Astrocyte of the hippocampus (primary cell): ENCODE measurements around the gene HOXC9.

Experiments
- DNase-seq: peaks from one replicate; pipeline ENCODE4 v3.0.0; 2011; ENCODE audit warnings: low read depth, low spot score

HOXC9 gene

DNA sequence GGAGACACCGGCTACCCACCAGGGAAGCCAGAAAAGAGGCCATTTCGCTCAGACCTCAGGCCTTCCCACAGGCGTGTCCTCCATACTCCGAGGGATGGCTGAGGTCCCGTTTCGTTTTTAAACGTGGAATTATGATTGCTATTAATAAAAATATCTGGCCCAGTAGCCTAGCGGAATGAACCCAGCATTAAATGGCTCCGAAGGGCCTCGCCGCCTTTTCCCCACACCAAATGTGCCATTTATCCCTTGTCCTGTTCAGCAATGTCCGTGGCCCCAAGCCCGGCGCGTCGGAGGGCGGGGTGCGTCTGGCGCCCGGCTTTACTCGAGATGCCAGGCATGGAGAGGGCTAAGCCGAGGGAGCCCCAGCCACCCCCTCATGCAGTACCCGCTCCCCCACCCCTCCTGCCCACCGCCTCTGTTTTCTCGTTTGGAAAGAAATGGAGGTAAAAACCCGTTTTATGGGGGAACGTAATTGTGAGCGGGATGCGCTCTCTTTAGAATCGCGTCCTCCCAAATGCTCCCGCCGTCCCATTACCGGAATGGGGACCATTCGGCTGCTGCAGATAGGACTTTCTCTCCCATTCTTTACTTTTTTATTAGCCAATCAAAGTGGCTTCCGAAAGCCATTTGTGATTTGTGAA is 14.5 kb downstream of the HOXC9 start:
- DNase-seq = no peak

DNA sequence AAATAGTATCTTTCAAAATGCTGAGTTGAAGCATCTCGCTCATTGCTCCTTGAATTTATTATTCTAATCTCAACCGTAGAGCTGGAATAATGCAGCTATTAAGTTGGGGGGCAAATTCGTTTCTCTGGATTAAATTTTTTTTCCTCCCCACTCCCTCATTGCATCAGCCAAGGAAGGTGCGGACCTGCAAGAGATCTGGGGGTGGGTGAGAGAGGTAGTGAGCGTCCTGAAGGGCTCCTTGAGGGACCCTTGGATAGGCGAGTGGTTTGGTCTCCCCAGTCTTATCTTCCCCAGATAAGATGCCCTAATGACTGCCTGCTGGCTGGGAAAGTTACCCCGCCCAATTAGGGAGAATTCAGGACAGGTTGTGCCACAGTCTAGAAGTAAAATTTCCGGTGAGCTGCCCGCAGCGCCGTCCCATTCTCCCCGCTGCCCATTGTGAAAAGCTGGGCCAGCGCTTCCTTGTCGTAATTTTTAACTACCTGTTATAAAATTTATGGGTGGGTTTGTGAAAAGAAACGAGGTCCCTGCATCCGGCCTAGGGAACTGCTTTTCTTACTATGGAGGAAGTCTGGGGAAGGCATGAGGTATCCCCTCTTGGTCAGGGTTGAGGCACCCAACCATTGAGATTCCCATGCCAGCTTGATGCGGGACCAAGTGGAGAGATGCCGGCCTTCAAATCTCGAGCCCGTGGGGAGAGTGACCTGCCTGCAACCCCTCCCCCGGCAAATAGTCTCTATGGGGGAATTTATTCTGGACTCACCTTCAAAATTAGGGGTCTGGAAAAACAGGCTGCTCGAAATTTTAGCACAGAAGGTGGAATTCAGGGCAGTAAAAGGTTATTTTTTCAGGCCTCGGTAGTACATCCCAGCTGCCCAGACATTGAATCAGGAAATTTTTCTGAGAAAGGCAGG is 15.3 kb downstream of the HOXC9 start:
- DNase-seq = no peak

DNA sequence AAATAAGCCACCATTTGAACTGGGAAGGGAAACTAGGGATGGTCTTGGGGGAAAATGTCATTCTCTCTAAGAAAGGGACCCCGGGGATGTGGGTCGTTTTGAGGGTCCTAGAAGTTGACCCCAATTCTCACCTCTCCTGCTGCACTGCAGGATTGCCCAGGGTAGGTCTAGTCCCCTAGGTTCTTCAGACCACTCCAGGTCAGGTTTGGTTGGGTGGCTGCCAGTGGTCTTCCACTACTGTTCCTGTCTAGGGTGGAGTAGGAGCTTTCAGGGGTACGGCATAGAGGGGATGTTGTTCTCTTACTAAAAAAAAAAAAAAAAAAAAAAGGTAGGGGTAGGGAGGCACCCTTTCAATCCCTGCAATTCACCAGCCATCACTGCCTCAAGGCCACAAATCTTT is 16.1 kb downstream of the HOXC9 start:
- DNase-seq = no peak

DNA sequence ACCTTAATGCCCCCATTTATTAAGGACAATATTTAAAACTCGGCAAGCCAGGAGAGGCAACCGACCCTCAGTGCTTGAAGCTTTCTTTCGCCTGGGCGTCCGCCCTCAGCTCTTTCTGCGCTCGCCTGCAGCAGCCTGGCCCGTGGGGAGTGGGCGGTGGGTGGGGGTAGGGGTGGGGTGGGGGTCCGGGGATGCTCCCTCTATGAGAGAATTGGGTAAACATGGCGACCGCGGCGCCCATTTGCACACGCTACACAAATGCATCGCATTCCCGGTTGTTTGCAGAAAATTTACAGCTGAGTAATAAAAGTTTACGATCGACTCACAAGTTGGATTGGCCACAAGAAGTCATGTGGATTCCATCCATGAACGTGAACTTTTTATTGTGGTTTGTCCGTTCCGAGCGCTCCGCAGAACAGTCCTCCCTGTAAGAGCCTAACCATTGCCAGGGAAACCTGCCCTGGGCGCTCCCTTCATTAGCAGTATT is 16.6 kb downstream of the HOXC9 start:
- no peak for DNase-seq

DNA sequence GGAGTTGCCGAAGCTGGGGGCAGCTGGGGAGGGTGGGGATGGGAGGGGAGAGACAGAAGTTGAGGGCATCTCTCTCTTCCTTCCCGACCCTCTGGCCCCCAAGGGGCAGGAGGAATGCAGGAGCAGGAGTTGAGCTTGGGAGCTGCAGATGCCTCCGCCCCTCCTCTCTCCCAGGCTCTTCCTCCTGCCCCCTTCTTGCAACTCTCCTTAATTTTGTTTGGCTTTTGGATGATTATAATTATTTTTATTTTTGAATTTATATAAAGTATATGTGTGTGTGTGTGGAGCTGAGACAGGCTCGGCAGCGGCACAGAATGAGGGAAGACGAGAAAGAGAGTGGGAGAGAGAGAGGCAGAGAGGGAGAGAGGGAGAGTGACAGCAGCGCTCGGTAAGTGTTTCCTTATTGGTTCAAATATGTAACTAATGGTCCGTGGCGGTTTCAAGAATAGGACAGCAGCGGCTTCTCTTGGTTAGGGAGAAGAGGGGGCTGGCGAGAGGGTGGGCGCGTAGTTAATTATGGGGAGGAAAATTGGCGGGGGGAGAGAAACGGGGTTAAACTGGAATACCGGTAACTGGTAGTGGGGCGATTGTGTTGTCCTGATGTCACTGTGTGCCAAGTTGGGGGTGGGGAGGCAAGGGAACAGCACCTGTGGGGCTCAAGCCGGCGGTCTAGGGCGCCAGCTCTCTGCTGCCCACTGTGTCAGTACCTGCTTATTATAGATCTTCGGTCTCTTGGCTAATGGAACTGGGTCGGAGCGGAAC is 17.2 kb downstream of the HOXC9 start:
- no peak for DNase-seq

DNA sequence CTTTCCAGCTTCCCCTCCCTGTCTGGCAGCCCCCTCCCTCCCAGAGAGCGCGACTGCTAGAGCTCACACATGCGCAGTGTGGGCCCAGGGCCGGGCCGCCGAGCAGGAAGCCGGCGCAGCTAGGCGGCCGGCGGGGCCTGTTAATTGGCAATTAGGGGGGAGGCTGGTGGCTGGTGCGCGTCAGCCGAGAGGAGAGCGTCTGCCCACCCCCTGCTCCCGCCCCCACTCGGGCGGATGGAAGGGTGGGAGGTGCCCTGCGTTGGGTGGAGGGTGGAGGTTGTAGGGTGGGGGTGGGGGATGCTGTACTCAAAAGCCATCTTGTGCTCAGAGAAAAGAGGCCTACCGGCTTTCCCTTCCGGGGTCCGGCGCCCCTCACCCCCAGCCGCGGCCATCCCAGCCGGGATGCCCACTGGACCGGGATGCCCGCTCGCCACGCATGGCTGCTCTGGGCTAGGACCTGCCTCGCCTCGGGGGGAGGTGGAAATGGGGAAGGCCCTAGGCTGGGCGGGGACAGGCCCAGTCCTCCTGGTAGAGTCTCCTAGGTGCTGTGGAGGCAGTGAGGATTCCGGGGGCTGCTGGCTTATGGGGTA is 18.0 kb downstream of the HOXC9 start:
- peak; percentile 28 for DNase-seq

DNA sequence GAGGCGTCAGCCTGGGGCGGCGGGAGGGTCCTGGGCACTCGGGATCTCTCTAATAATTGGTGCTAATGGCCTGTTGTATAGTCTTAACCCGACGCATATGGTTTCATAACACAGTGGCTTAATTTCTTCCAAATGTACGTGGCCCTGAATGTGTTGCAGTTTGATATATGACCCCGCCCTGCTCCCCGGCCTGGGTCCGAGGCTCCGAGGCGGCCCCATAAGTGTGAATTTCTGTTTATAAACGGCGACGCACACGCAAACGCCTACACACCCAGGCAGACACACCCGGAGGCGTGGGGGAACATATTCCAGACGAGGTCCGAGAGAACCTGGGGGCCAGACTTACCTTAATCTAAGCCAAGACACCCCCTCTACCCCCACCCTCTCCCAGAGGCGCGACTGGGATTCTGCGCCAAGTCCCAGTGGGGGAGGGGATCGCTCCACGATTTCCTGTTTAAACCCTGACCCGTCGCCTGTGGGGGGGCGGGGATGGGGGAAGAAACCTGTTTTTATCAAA is 18.6 kb downstream of the HOXC9 start:
- DNase-seq = no peak

DNA sequence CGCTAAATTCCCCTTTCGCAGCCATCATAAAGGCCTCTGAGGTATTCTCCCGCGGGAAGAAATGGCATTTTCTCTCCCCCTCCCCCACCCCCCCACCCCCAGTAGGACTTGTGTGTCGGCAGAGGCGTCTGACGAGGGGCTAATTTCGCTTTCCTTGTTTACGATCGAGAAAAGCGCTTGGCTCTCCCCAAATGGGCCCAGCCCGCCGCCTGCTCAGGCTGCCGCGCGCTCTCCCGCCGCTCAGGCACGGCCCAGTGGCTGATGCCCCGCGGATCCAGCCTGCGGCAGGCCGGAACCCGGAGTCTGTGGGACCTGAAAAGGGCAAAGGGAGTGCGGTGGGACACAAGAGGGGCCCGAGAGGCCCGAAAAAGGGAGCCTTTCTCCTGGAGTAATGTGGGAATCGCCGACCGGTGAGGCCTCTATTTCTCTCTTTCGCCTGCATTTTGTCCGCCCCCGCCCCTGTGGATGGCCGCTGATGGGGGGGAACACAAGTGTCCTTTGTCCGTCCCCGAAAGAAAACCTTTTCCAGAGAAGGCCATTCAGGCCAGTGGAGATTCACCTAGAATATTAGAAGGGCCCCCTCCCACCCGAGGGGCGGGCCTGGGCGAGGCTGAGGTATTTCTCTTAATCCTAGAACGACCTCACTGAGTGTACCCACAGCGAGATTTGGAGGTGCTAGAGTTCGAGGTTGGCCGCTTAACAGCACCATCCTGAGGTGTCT is 19.3 kb downstream of the HOXC9 start:
- no peak for DNase-seq

DNA sequence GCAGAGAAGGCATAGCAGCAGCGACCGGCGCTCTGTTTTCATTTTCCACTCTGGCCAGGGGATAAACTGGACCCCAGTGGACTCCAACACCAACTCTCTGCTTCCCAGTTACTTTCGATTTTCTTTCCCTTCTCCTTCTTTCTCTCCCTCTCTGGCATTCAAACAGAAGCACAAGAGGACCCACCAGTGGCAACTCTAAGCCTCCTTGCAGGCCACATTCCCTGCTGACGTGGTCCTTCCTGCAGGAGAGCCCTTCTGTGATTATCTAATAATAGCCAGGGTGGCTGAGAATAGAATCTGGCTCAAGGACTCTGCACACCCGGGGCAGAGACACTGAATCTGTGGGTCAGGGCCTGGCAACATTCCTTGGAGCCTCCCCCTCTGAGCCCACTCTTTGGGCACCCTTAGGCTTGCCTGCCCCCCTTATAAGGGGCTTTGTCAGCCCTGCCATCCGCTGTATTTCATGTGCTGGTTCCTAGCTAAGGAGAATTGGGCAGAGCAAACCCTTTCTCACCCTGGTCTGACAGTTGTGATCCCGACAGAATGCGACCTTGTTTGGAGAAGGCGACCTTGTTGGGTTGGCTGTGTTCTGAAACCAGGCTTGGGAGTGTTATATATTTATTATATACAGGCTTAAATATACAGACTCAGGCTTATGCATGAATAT is 20.1 kb downstream of the HOXC9 start:
- no peak for DNase-seq

DNA sequence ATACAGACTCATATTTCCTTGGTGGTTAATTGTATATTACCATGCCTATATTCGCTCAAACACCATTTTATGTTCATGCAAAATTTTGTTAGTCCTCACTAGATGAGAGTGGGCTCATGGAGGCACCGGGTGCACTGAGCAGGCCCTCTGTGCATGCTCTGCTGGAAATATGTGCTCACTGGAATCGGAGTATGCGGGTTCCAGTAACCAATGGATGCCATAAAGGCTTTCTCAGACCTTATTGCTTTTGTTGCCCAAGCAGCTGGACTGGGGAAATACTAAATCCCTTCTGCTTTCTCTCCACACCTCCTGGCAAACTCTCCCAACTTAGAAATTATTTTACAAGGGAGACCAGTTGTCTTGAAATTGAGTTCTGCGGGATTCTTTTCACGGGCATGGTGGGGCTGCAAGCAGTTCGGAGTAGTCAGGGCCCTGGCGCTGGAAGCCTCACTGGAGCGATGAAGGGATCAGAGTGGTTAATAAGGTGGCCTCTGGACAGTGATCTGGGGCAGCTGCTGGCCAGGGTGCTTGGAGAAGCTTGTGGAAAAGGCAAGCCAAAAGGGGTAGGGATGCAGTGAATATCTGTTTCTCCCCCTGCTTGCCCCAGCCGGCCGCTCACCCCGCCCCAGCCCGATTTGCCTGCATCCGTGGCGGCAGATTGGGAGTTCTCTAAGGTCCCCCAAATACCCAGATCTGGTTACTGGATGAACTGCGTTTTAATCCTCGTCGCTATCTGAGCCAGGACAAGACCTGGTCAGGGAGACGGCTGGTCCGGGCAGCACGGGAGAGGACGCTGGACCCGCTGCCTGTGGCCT is 20.8 kb downstream of the HOXC9 start:
- DNase-seq = no peak

DNA sequence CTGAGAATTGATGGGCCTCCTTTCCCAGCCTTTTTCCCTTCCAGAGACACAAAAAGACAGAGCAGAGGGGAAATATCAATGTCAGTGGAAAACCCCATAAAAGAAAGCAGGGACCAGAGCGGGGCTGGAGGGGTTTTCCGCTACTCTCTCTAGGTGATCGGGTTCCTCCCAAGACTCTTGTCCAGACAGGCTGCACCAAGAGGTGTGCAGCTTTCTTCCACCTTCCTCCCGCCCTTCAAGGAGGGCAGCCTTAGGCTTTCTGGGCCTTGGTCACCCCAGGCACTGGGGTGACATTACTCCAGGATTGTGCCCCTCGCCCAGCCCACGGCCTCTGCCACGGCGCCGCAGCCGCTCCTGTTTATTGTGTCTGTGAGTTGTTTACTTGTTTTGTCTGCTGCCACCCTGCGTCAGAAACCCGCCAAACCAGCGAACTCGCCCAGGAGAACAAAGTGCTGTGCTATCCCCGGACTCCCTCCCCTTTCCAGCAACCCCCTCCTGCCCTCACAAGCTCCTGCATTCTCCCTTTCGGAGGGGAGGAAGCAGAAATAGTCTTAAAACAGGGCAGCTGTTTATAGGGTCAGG is 21.6 kb downstream of the HOXC9 start:
- no peak for DNase-seq

DNA sequence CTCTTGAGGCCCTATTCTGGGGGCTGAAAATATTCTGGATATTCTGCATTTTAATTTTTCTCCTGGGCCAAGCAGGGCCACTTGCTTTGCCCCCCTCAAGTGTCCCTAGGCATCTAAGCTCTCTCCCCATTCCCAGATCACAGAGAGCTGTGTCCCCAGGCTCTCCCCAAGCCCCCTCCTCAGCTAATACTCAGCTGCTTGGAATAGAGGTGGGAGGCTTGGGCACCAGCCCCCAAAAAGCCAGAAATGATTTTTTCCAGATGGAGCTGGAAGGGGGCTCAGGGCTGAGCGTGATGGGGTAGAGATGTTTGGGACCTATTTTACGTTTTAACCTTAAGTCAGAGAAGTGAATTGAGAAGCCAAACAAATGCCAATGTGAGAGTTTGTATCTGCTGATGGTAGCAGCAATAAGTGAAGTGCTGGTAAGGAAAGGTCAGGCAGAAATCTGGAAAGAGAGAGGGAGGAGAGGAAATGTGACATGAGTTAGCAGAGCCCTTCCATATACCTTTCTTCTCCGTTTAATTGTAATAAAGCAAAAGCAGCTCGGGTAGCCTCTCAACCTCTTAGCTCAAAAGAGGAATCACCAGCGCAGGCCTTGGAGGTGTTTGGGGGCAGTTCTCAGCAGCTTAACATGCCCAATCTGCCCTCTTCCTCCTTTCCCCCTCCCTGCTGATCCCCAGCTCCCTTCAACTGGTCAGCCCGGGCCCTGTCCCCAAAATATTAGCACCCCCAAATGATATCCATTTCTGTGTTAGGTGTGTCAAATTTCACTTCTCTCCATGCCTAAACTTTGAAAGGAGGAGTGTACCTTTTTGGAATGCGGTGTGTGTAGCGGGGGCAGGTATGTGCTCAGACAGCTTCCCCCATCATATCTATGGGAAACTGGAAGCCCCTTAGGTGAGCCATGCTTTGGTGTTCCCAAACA is 23.3 kb downstream of the HOXC9 start:
- no peak for DNase-seq

DNA sequence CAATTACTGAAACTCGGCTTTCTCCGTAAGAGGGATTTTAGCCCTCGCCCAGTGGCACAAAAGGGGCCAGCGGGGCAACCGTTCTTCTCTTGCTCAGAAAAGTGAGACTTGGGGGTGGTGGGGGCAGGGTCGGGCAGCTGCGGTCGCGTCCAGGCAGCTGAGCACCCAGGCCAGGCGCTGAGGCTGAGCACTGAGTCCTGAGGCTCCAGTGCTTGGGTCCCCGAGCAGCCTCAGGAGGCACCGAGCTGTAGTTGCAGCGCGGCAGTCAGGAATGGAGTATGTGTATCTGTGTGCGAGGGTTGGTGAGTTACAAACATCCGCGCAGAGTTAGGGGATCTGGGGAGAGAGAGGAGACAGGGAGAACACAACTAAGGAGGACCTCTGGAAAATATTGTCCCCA is 24.2 kb downstream of the HOXC9 start:
- DNase-seq = no peak

DNA sequence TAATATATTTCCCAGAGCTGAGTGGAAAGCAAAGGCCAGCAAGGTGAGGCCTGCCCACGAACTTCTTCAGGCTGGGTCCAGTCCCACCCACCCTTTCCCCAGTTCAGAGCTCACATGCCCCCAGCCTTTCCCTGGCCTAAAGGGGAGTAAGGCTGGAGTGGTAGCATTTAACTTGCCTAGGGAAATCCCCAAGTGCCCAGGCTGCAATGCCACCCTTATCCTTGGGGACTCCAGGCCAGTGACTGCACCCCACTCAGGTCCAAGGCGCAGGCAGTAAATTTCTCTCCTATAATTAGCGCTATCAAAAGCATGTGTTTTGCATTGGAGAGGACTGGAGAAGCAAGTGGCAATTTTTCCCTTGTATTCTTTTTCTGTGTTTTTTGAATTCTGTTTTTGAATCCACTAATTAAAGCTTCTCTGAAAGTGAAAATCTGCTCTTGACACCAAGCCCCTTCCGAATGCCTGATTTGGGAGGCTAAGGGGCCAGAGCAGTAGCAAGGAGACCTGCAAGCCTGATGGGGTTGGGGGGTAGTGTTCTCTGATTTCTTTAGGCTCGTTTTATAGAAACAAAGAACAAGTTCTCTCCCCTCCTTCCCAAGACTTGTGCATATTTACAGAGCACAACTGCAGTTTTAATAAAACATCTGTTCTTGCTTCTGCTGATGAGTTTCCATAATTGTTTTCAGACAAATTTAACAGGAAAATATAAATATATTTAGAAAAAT is 24.8 kb downstream of the HOXC9 start:
- DNase-seq = no peak

DNA sequence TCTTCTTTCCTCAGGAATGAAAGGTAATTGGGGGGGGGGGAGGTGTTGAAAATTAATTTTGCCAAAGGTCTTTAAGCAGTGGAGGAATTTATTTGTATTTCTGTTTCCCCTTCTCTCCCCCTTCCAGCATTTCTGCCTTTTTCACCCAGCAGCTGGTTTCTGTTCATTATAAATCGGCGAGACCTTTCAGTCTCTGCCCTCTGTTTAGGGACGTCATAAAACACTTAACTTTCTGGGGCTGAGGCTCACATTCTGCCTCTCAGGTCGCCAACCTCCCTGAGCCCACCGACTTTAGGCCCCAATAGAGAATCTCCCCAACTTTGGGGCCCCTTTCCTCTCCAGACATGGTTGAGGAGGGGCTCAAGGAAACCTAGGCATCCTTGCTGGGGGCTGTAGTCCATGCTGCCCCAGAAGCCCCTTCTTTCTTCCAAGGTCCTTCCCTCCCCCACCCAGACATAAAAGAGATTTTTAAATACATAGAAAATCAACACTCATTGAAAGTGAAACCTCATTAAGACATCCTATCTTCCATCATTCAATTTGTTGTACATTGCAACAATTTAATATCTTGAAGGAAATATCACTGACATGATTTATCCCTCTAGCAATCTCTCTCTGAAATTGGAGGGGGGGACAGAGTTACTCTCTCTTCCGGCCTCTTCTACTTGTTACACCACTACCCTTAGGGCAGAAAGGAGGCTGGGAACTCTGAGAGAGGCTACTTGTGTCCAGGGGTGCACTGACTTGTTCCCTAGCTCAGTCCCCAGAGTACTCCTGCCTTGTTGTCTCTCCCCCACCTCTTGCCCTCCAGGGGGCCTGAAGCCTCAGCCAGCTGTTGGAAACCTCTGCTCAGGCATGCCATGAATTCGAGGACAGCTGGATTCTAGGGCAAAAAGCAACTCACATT is 25.8 kb downstream of the HOXC9 start:
- DNase-seq = no peak
